ENCODE measurements around the gene BNC1. TPM values are rescaled to one million over a fixed set of nuclear protein-coding genes. Genes with fewer than 3 reads are reported as not detected.
"Not testable (repeated sequence)": the region's sequence is repeated elsewhere in the genome, so short reads cannot be mapped to it uniquely, and the experiment has no call there.

Gene BNC1
- polyA plus RNA-seq, 1 of the 3 experiments (the other 2 are of a cell fraction): not detected

DNA sequence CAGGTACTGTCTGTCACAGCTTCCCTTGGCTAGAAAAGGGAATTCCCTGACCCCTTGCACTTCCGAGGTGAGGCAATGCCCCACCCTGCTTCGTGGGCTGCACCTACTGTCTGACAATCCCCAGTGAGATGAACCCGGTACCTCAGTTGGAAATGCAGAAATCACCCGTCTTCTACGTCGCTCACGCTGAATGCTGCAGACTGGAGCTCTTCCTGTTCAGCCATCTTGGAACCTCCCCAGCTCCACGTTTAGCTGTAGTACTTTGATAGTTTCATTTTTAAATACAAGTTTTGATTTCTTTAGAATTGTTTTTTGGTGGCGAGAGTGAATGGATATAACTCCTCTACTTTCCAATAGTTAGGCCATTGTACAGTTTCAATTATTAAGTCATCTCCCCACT, 59.0 kb downstream of the BNC1 start:
- POLR2A ChIA-PET: no interaction called here
- TF ChIP-seq TAF1 (IDR thresholded peaks at IDR 0.05; ENCODE audit: borderline replicate concordance, low read depth, low read length): no peak
- TF ChIP-seq FOXJ3 (CRISPR knock-in tag; IDR thresholded peaks at IDR 0.05): no peak
- TF ChIP-seq RCOR1 (IDR thresholded peaks at IDR 0.05; ENCODE audit: low read length): no peak
- TF ChIP-seq FOSL2 (IDR thresholded peaks at IDR 0.05; ENCODE audit: borderline replicate concordance, low read depth): no peak
- no peak for TF ChIP-seq GATA2 (CRISPR knock-in tag; IDR thresholded peaks at IDR 0.05)
- TF ChIP-seq, protein P1, sequence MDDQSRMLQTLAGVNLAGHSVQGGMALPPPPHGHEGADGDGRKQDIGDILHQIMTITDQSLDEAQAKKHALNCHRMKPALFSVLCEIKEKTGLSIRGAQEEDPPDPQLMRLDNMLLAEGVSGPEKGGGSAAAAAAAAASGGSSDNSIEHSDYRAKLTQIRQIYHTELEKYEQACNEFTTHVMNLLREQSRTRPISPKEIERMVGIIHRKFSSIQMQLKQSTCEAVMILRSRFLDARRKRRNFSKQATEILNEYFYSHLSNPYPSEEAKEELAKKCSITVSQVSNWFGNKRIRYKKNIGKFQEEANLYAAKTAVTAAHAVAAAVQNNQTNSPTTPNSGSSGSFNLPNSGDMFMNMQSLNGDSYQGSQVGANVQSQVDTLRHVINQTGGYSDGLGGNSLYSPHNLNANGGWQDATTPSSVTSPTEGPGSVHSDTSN (IDR thresholded peaks at IDR 0.05): no peak
- no peak for TF ChIP-seq POLR2AphosphoS5 (IDR thresholded peaks at IDR 0.05; ENCODE audit: low read depth, low read length)
- TF ChIP-seq RFX5 (IDR thresholded peaks at IDR 0.05; ENCODE audit: low read length): no peak
- TF ChIP-seq SMC3 (IDR thresholded peaks at IDR 0.05; ENCODE audit: low read depth, low read length): no peak
- TF ChIP-seq RXRA (IDR thresholded peaks at IDR 0.05; ENCODE audit: borderline replicate concordance, low read depth): no peak
- TF ChIP-seq USF2 (IDR thresholded peaks at IDR 0.05; ENCODE audit: borderline replicate concordance, low read depth, low read length): no peak
- TF ChIP-seq NFIC (IDR thresholded peaks at IDR 0.05; ENCODE audit: borderline replicate concordance): no peak
- no peak for TF ChIP-seq RAD21 (IDR thresholded peaks at IDR 0.05; ENCODE audit: low read length)
- no peak for DNase-seq
- no peak overlapping the region for H3K9ac ChIP-seq
- 63% methylated on average over 9 of the region's 9 CpGs for WGBS (ENCODE audit: low lambda C conversion rate)
- H3K79me2 ChIP-seq (ENCODE audit: insufficient read depth): no peaks in the 10 kb centered on the region
- no peaks in the 10 kb centered on the region for H3K9me3 ChIP-seq
- no peaks in the 10 kb centered on the region for H3K27me3 ChIP-seq (ENCODE audit: insufficient read depth)
- peaks cover 4% of the 10 kb centered on the region for H3F3A ChIP-seq (replicated peaks; ENCODE audit: insufficient read depth)
- CTCF ChIA-PET: interaction anchor here (3.0 kb wide), 1 partner anchor 23 kb away, joined by 9 read pairs; no protein-coding TSS in a partner anchor
- H3K4me1 ChIP-seq (ENCODE audit: control insufficient read depth in 1 of 2, insufficient read depth in 2 of 2, low read depth in 1 of 2, low read length in 1 of 2): no peaks in the 10 kb centered on the region
- no peak overlapping the region for H3K4me2 ChIP-seq
- H3K36me3 ChIP-seq (replicated peaks in 1 of 2; ENCODE audit: control insufficient read depth in 1 of 2, insufficient read depth in 2 of 2, low read length in 1 of 2): no peaks in the 10 kb centered on the region
- H4K20me1 ChIP-seq (ENCODE audit: insufficient read depth): no peaks in the 10 kb centered on the region
- no peaks in the 10 kb centered on the region for H3K9me2 ChIP-seq
- no peak overlapping the region for H3K27ac ChIP-seq (ENCODE audit: low read depth in 2 of 2, low read length in 1 of 2)
- H3K4me3 ChIP-seq (ENCODE audit: low read depth in 2 of 2, low read length in 1 of 2): no peak overlapping the region
- H2AFZ ChIP-seq (ENCODE audit: low read depth): no peak overlapping the region

DNA sequence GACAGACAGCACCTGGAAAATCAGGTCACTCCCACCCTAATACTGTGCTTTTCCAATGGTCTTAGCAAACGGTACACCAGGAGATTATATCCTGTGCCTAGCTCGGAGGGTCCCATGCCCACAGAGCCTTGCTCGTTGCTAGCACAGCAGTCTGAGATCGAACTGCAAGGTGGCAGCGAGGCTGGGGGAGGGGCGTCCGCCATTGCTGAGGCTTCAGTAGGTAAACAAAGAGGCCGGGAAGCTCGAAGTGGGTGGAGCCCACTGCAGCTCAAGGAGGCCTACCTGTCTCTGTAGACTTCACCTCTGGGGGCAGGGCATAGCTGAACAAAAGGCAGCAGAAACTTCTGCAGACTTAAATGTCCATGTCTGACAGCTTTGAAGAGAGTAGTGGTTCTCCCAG, 62.7 kb downstream of the BNC1 start:
- H3K27me3 ChIP-seq (ENCODE audit: insufficient read depth); H2AFZ ChIP-seq (ENCODE audit: low read depth); H3K9ac ChIP-seq; H3K4me1 ChIP-seq (ENCODE audit: control insufficient read depth in 1 of 2, insufficient read depth in 2 of 2, low read depth in 1 of 2, low read length in 1 of 2); H3K9me2 ChIP-seq; H3K79me2 ChIP-seq (ENCODE audit: insufficient read depth); DNase-seq; H3K9me3 ChIP-seq; H3K36me3 ChIP-seq (replicated peaks in 1 of 2; ENCODE audit: control insufficient read depth in 1 of 2, insufficient read depth in 2 of 2, low read length in 1 of 2); H3K4me3 ChIP-seq (ENCODE audit: low read depth in 2 of 2, low read length in 1 of 2); CTCF ChIA-PET; H4K20me1 ChIP-seq (ENCODE audit: insufficient read depth); H3K27ac ChIP-seq (ENCODE audit: low read depth in 2 of 2, low read length in 1 of 2); POLR2A ChIA-PET; H3K4me2 ChIP-seq; H3F3A ChIP-seq (replicated peaks; ENCODE audit: insufficient read depth): not testable (repeated sequence)
- 68% methylated on average over 7 of the region's 9 CpGs for WGBS (ENCODE audit: low lambda C conversion rate)

All from SK-N-SH (cell line).